Neutrophil (primary cell): Measurements from ENCODE around the gene AJAP1.

Source experiments
- H3K27ac ChIP-seq: fragments of 200-600 bp; sonication (generic); 2 replicates; pipeline ENCODE4 v1.5.1; 2016; ENCODE audit warnings: mild to moderate bottlenecking, moderate library complexity
- H3K27me3 ChIP-seq: fragments of 200-600 bp; sonication (generic); 2 replicates; pipeline ENCODE4 v1.6.0; 2016; ENCODE audit warnings: mild to moderate bottlenecking
- H3K36me3 ChIP-seq: fragments of 200-600 bp; sonication (generic); 2 replicates; pipeline ENCODE4 v1.5.1; 2017
- H3K4me1 ChIP-seq, 2 experiments: fragments of 200-600 bp in 1 of 2; sonication (generic) in 1 of 2; 1 replicate in 1 of 2; 2 replicates in 1 of 2; pipeline versions ENCODE4 v1.5.1 to v1.6.1; 2013 to 2016; ENCODE audit warnings: low read depth in 1 of 2, low read length in 1 of 2, mild to moderate bottlenecking in 1 of 2, moderate library complexity in 1 of 2; ENCODE audit not compliant: control insufficient read depth in 1 of 2, insufficient read depth in 1 of 2
- H3K4me3 ChIP-seq, 2 experiments: fragments of 200-600 bp in 1 of 2; sonication (generic) in 1 of 2; 1 replicate in 1 of 2; 2 replicates in 1 of 2; pipeline ENCODE4 v1.5.1; 2013 to 2016; ENCODE audit warnings: low read depth in 1 of 2, low read length in 1 of 2, mild to moderate bottlenecking in 1 of 2, moderate library complexity in 1 of 2
- H3K9me3 ChIP-seq: fragments of 200-600 bp; sonication (generic); 2 replicates; pipeline ENCODE4 v1.5.1; 2016
- CTCF ChIP-seq: fragments of 200-600 bp; sonication (generic); IDR thresholded peaks from 2 replicates; pipeline ENCODE4 v1.5.1; 2016; ENCODE audit warnings: antibody characterized with exemption

Gene AJAP1

GRCh38 chr1:4771721-4772120, 117.3 kb downstream of the AJAP1 start:
- H3K27me3 ChIP-seq = no peaks in the 10 kb centered on the region
- H3K4me1 ChIP-seq = no peaks in the 10 kb centered on the region
- H3K9me3 ChIP-seq = no peaks in the 10 kb centered on the region
- no peak overlapping the region for H3K4me3 ChIP-seq
- H3K36me3 ChIP-seq = no peaks in the 10 kb centered on the region
- no peak for TF ChIP-seq CTCF
- no peak overlapping the region for H3K27ac ChIP-seq

- no peaks in the 10 kb centered on the region for H3K27me3 ChIP-seq
- no peak for TF ChIP-seq CTCF
- H3K4me3 ChIP-seq = no peak overlapping the region
- no peak overlapping the region for H3K27ac ChIP-seq
- H3K36me3 ChIP-seq = no peaks in the 10 kb centered on the region
- H3K4me1 ChIP-seq = no peaks in the 10 kb centered on the region
- H3K9me3 ChIP-seq = no peaks in the 10 kb centered on the region
Observed at GRCh38 chr1:4772294-4773010, 118.0 kb downstream of the AJAP1 start.

DNA sequence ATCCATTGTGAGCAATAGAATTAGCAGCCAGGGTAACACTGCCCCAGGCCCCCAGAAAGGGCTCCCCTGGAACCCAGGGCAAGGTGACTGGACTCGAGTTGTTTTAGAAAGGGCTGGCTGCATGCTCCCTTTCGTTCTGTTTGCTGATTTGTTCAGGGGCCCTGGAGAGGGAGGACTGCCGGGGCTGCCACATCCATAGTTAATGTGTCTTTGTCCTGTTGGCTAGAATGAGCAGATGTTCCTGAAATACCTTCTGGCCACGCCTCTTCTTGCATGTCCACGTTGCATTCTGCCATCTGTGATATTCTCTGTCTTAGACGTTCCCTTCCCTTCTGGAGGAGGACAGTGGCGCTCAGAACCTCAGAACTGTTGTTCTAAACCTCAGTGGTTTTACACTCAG, 118.8 kb downstream of the AJAP1 start:
- no peaks in the 10 kb centered on the region for H3K36me3 ChIP-seq
- H3K4me3 ChIP-seq = no peak overlapping the region
- H3K4me1 ChIP-seq = no peaks in the 10 kb centered on the region
- H3K9me3 ChIP-seq = no peaks in the 10 kb centered on the region
- no peak overlapping the region for H3K27ac ChIP-seq
- no peaks in the 10 kb centered on the region for H3K27me3 ChIP-seq
- no peak for TF ChIP-seq CTCF

DNA sequence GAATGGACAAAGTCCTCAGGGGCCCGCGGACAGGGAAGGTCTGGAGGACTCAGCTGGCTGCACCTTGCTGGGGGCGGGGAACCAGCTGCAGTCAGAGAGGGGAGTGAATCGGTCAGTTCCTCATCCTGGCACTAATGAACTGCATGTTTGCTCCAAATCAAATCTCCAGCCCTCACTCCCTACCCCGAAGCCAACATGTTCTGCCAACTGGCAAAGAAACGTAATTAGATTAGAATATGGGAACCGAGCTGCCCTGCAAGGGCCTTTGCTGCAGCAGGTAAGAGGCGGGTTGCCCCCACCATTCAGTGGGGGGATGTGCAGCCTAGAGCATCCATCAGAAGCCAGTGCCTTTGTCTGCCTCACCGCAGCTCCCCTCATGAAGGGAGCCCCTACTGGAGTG, 121.1 kb downstream of the AJAP1 start:
- TF ChIP-seq CTCF = no peak

GRCh38 chr1:4778056-4778455, 123.6 kb downstream of the AJAP1 start:
- Histone ChIP-seq H3K4me3 (no peak overlapping the region), H3K27ac (no peak overlapping the region), H3K9me3 (no peaks in the 10 kb centered on the region), H3K36me3 (no peaks in the 10 kb centered on the region), H3K27me3 (no peaks in the 10 kb centered on the region), H3K4me1 (no peaks in the 10 kb centered on the region)
- no peak for TF ChIP-seq CTCF

More for the DNA sequence above, 121.1 kb downstream of the AJAP1 start:
- no peaks in the 10 kb centered on the region for H3K27me3 ChIP-seq
- H3K9me3 ChIP-seq = no peaks in the 10 kb centered on the region
- no peak overlapping the region for H3K4me3 ChIP-seq
- H3K36me3 ChIP-seq = no peaks in the 10 kb centered on the region
- H3K27ac ChIP-seq = no peak overlapping the region
- H3K4me1 ChIP-seq = no peaks in the 10 kb centered on the region
